Activated T-helper 1 cell treated with Interleukin-2 at 50 U/mL for 16 hours (primary cell): ENCODE measurements around the gene TEC.

Source experiments
- DNase-seq: peaks from one replicate; pipeline ENCODE4 v3.0.0-alpha.2; 2020; ENCODE audit warnings: low read depth

The TEC gene

DNA sequence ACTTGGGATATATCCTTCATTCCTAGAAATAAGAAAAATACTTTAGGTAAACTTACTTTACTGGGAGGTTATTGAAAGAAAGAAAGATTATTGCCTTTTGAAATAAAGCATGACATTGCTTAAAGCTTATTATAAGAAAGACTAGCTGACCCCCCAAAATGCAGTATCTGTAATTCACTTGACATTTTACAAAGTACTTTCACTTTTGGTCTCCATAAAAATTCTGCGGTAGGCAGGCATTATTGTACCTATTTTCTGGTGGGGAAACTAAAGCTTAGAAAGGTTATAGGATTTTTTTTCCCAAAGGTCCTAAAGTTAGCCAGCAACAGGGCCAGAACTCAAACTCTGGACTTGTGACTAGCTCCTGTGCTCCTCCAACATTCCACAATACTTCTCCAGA lies 105.9 kb downstream of the TEC start:
- DNase-seq = no peak

DNA sequence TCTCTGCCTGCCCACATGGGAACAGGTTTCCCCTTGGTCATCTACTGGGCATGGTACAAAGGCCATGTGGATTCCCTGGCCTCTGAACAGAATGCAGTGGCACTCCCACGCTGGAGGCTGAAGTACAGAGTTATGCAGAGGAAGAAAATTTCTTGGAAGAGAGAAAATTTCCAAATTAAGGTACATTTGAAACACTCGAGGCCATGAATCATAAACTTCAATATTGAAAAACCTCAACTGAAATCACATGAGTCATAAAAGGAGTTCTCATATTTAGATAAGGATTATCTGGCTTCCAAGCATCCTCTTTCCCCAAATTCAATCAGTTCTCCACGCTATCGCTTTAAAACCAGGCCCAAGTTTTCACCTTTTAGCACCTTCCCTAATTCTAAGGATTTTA lies 107.5 kb downstream of the TEC start:
- no peak for DNase-seq

DNA sequence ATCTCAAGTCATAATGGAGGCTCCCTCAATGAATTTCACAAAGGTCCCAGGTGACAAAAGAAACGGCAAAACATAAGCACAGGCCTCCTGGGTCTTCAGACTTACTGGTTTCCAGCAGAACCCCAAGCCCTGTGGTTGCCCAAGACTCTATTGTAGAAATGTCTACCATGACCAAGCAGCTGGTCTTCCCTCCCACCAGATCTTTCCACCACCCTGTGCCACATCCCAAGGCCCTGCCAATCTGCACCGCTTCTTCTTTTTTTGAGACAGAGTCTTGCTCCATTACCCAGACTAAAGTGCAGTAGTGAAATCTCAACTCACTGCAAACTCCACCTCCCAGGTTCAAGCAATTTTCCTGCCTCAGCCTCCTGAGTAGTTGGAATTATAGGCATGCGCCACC lies 112.4 kb downstream of the TEC start:
- DNase-seq = no peak

DNA sequence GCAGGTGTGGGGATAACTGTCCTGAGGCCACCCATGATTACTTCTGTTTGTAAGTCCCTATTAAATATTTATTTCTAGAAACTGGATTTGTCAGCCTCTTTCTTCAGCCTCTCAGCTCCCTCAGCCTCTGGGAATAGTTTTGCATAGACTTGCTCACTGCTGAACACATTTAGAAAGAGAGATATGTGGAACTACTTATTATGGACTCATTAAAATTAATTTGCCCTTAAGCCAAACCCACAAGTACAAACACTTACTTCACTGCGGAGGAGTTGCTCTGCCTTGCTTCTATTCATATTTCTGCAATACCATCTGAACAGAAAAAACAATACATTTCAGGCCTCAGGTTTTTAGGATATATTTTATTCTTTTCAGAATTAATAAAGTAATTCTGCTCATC lies 113.2 kb downstream of the TEC start:
- no peak for DNase-seq

DNA sequence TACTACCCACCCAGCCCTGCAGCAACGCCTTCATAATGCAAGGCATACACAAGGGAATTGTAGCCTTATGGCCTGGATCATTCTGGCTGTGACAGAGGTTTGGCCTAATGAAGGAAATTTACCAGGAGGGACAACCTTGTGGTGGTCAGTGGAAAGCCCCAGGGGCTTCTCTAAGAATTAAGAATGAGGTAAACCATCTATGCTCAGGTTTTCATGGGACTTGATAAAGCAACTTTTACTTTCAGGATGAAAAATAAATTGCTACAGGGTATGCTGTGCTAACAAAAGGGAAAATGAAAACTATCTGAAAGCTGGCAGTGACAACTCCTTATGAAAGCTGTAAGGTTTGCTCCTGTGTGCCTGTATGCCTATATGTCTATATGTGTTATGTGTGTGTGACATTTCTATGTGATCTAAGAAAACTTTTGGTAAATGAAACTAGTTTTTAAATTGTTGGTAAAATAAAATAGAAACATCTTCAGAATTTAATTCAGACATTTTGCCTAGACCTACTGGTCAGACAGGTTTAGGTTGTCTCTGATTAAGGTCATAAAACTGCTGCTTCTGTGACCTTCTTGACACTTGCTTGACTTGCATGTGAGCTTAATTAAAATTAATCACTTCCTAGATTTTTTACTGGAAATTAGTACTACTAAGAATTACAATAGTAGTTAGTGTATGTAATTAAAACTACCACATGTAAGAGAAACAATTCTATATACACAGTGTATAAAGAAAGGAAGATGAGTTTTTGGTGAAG lies 115.7 kb downstream of the TEC start:
- DNase-seq = no peak

DNA sequence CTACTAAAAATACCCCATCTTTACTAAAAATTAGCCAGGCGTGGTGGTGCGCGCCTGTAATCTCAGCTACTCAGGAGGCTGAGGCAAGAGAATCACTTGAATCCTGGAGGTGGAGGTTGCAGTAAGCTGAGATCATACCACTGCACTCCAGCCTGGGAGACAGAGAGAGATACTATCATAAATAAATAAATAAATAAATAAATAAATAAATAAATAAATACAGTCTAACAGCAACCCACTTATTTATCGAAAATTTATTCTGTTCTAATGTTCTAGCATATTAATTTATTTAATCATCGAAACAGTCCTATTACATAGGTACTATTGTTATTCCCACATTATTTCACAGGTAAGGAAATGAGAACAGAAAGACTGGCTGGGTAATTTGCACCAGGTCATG lies 117.4 kb downstream of the TEC start:
- no peak for DNase-seq

DNA sequence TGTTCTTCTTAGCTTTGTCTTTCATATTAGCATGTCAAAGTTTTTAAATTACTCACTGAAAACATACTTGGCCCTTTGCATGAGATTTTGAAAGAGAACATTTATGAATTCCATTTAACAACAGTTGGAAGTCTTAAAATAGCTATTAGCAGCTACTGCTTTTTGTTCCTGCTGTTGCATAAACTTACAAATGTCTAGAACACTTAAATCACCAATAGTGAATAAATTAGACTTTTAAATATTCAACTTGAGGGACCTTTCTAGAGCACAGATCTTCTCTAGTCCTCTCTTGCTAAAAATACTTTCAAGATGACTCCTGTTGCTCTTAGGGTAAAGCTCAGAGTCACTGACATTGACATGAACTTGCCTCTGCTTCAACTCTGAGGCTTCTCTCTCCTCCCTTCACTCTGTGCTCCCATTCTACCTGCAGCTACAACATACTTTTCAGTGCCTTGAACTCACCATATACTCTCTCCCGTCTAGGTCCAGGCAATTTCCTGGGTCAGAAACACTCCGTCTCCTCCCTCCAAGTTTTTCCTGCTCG lies 119.7 kb downstream of the TEC start:
- no peak for DNase-seq

DNA sequence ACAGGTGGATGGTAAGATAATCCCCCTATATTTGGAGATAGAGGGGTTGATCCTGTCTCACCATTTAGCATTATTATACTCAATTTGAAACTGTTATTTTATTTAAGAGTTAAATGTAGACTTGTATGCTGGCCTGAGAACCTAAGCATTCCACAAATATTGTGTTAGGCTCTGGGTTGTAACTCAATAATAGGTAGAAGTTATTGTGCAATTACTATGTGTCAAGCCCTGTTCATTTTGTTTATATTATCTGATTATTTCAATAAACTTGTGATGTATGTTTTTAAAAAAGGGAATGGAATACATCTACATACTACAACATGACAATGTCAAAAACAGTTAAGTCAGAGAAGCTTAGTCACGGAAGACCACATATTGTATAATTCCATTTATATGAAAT lies 122.0 kb downstream of the TEC start:
- no peak for DNase-seq

DNA sequence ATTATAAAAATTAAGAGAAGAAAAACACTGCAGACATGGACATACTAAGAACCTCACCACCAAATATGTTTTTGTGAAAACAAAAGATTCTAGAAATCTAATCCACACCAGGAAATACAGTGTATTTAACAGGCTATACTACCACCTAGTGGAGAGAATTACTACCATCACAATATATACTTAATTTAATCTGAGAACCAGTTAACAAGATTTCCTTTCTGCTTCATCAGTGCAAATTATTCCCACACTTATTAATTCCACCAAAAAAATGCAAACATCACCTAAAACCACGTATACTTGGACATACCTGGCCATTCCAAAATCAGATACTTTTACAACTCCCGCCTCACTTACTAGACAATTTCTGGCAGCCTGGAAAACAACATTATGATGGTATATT lies 128.6 kb downstream of the TEC start:
- DNase-seq = no peak

DNA sequence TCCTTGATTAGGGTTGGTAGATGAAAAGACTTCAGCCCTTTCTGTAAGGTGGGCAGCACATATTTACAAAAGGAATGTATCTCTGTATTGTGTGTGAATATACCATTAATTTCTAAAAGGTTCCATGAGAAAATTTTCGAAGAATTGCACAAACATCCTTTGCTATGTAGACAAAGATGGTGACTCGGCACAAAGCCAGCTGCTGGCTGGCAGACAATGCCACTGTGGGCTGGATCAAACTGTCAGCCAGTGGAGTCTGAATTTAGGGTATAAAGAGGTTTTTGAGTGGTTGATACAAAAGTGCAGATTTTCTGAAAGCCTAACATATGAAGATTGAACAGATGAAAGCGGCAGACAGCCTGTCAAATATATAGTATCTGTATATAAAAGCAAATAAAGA lies 129.9 kb downstream of the TEC start:
- DNase-seq = no peak

DNA sequence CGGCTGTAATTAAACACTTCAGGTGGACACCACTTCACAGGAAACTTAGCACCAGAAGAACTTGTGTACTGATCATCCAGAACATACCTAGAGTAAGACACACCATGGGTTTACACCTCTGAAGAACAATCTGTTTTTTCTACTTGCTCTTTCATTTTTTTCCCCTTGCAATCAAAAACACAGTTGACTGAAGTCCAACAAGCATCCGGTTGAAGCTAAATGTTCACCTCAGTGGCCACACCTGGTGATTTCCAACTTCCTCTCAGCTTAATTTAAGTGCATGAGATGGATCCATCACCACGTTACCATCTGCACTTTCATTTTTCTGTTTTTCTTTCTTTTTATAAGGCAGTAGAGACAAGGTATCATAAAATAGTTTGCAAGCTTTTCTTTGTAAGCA lies 130.7 kb downstream of the TEC start:
- DNase-seq = no peak

DNA sequence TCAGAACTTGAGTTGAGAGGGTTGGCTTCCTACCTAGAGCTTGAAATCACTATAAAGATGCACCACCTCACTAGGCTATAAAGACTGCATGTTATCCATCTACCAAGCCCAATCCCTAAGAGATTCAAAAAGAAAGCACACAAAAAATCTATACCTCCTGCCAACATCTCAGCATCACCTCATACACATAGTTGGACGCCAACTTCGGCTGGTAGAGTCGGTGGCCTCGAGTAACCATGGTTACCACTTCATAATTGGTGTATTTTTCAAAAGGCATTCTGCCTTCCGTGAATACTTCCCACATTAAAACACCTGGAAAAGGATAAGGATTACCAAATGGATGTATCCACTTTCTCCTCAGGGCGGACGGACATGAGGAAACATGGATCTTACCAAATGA lies 131.1 kb downstream of the TEC start:
- no peak for DNase-seq

DNA sequence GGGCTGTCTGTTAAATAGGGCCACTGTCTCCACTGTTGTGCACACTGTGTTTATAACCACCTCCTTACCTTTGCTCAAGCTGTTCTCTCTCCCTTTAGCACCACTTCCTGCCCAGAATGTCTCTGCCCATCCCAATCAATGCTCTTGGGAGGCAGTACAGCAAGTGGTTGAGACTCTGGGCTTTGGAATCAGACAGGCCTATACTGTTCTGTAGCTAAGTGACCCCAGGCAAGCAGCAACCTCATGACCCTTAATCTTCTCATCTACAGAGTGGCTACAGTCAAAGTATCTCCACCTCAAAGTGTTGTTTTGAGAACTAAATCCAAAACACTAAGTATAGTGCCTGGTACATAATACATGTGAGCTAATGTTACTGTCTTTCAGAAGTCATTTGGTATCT lies 131.8 kb downstream of the TEC start:
- no peak for DNase-seq

DNA sequence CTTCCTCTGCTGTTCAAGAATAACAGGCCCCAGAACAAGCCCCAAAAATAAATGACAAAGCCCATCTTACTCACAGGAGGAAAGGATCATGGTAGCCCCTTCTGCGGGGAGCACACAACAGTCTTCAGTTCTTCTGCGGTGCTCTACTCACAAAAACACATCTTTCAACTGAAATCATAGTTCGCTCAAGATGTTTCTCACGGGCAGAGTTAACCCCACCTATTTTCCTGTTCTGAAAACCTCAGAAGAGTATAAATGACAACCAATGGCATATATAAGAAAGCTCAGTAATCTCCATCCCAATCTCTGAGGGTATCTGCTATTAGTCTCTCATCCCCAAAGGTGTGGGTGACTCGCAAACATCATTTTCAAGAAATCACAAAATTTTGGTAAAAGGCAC lies 135.6 kb downstream of the TEC start, which contains the start of gene TXK:
TSS of gene TXK (minus strand) at position 170 of the 400 bp plus-strand sequence. CDS start at position 90, 80 bp downstream.
- DNase-seq = no peak

DNA sequence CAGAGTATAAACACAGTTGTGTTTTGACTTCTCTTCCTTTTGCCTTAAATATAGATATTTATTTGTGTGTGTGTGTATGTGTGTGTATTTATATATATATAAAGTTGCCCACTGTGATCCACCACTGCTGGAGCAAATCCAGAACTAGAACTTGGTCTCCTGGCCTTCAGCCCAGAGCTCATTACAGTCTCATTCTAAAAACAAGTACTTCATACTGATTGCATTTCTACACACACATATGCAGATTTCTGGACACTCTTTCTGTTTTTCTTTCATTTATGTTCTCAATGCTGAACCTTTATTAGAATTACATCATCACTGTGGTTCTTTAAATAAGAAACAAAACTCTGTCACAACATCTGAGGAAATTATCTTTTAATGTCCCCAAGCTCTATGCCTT lies 136.0 kb downstream of the TEC start:
- no peak for DNase-seq

DNA sequence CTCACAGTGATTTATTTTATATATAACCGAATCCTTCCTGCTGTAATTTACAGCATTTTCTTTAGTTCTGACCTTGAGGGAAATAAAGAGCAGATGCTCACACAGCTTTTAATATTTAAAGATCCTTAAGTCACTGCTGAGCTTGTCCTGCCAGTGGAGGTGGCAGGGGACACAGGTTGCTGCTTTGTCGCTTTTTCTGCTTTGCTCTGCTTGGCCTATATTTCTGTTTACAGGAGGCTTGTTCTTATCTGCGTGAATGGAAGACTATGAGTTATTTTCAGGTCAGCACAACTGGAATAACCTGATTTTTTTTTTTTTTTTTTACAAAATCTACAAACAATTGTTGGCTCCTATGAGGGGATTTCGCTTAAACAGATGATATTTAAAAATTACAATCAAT lies 137.9 kb downstream of the TEC start:
- no peak for DNase-seq

DNA sequence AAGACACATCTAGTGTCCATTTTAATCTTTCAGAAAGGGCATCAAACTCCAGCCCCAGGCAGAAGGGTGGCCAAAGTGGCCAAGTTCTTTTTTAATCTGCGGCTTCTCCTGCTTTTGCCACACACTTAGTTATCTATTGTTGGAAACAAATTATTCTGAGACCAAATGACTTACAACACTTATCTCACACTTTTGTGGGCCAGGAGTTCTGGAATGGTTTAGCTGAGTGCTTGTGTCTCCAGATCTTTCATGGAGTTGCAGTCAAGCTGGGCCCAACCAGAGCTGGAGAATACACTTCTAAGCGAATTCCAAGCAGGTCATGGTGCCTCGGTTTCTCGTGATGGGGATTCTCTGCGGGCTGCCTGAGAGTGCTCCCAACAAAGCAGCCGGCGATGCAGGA lies 139.5 kb downstream of the TEC start:
- DNase-seq = no peak

DNA sequence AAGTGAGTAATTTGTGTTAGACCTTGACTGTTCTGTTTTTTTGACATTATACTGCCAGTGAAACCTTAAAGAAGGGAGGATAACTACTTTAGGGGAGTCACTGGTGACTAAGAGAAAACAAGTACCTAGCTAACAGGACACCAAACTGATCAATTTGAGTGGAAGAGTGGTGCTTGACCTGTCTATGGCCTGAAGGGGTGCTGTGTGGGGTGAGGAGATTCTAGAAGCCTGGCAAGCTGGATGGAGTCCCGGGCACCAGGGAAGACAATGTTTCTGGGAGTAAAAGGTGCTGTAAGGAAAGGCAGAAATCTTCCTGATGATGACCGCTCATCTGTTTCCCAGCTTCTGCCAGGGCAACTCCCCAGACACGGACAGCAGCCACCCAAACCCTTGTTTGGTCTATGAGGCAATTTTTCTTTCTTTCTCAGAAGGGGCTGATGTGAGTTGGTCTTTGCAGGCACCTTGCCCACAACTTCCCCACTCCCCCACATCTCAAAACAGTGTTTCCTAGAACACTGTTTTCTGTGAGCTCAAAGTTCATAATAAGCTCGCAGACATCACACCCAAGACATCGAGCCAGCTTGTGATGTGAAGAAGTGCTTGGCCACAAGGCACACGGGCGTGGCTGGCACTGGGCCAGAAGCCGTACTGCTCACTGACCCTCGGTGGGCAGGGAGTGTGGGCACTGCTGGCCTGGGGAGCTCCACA lies 140.2 kb downstream of the TEC start:
- no peak for DNase-seq

DNA sequence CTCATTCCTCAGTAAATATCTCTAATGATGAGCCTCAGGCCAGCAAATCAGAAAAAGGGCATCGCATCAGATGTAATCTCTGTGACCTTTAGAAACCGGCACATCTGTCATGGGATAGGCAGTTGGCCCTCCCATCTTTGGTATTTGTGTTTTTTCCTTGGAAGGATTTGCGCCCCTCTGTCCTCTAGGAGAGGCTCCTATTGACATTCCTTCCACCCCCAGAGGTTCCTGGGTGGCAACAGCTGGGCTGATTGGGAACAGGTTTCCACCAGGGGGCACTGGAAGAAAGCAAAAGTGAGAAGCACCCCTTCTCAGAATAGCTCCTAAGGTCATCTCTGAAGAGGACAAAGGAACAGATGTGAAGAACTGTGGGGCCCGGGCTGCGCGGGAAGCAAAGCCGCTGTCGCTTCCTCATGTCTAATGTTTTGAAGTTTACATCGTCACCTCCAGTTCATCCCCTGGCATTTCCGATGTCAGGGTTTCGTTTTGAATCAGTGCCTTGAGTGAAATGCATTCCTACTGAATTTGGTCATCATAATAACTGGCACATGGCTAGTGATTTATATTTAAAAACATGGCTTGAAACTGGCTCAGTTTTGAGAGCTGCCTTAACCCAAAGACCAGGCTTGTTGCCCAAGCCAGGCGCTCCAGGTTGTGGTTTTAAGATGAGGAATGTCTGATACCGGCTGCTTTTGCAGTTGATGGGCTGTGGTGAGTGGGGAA lies 141.8 kb downstream of the TEC start:
- peak; percentile 47 for DNase-seq

DNA sequence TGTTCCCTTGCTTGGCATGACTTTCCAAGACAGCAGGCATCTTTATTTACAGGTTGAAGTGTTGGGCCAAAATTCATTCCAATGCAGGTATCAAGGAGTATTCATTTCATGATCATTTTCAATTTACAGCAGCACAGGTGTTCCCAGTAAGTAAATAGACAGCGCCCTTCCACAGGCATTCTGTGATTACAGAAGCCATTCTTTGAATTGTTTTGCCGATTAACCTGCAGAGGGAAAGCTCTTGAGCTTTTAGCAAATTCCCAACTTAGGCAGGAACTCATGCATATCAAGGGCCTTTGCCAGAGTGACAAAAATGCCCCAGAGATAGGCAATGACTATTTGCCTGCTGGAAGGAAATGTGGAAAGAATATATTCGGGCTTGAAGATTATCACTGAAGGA lies 142.4 kb downstream of the TEC start:
- DNase-seq = no peak

DNA sequence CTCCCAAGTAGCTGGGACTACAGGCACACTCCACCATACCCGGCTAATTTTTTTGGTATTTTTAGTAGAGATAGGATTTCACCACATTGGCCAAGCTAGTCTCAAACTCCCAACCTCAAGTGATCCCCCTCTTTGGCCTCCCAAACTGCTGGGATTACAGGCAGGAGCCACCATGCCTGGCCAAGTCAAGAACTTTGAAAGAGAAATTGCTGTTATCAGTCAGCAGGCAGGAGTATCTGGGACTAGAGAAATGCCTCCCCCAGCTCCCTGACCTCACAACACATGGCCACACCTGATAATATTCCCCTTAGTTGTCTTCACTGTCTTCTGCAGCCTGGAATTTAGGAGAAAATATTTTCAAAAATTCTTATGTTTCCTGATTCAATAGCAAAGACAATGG lies 143.0 kb downstream of the TEC start:
- DNase-seq = no peak

DNA sequence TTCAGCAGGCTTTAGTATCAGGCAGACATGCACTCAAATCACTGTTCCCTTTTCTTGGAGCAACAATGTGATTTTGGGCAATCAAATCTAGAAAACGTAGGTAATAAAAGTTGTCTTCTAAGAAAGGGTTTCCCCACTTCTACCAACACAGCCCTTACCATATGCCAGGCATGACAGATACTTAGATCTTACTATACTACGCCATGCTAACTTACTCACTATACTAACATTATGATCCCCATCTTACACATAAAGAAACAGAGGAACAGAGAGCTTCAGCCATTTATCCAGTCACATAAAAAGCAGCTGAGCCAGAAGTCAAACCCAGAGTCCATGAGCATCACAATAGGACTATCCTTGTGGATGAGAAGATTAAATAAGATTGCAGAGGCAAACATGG lies 144.8 kb downstream of the TEC start:
- no peak for DNase-seq

DNA sequence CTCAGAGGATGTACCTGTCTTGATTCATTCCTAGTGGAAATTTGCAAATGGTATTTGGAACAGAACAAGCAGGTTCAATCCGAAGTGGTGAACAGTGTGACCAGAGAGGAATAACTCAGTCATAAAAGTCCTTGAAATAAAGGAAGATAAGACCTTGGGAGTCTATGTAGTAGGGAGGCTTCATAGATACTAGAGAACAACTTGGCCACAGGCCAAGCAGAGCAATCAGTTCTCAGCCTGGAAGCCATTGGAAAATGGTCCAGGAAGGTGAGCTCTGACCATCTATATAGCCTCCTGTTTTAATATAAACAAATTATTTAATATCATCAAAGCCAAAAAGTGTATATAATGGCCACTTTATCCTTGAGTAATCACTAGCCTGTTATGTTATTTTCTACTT lies 146.9 kb downstream of the TEC start:
- DNase-seq = no peak
